Caco-2 (cell line): ENCODE measurements around the gene HELZ. TPM values are rescaled to one million over a fixed set of nuclear protein-coding genes. Genes with fewer than 3 reads are reported as not detected.

Experiments
- BruUV-seq: library from RNA; stranded (reverse); fragments of 400-500 nt; replicated peaks from 2 replicates; lab custom pipeline; 2021; lab: Mats Ljungman, UMichigan
- CTCF ChIA-PET: fragments of 300-600 bp; sonication (Branson Sonifier 250); formaldehyde crosslinking; loops from one replicate; lab custom pipeline; 2022; ENCODE audit warnings: antibody characterized with exemption; lab: Charles Lee
- POLR2A ChIA-PET: fragments of 300-600 bp; sonication (Branson Sonifier 250); formaldehyde crosslinking; loops from one replicate; lab custom pipeline; 2022; ENCODE audit warnings: antibody characterized with exemption; lab: Charles Lee
- DNase-seq, 2 experiments: peaks; one replicate each; pipeline versions ENCODE4 v3.0.0 to v3.0.0-alpha.2; 2020 to 2022
- H3K27me3 ChIP-seq: replicated peaks from 2 replicates; pipeline ENCODE4 v1.6.0; 2011; ENCODE audit warnings: low read length; ENCODE audit not compliant: control insufficient read depth, insufficient read depth
- H3K36me3 ChIP-seq: 2 replicates; pipeline ENCODE4 v1.5.1; 2011; ENCODE audit warnings: low read length; ENCODE audit not compliant: control insufficient read depth, insufficient read depth
- H3K4me1 ChIP-seq: fragments of 250-450 bp; sonication (Bioruptor Pico); 2 replicates; pipeline ENCODE4 v1.5.1; 2020; ENCODE audit warnings: mild to moderate bottlenecking
- H3K4me3 ChIP-seq: 2 replicates; pipeline ENCODE4 v1.5.1; 2011; ENCODE audit warnings: low read depth, mild to moderate bottlenecking, control low read depth, low read length
- H3K9me3 ChIP-seq: fragments of 250-450 bp; sonication (Bioruptor Pico); 2 replicates; pipeline ENCODE4 v1.5.1; 2020; ENCODE audit warnings: mild to moderate bottlenecking, moderate library complexity
- H3K27ac Mint-ChIP-seq: one replicate; pipeline ENCODE4 v1.8.0; 2022; ENCODE audit warnings: mixed read lengths; ENCODE audit not compliant: unreplicated experiment
- H3K27me3 Mint-ChIP-seq: one replicate; pipeline ENCODE4 v1.8.0; 2022; ENCODE audit warnings: mixed read lengths; ENCODE audit not compliant: insufficient read depth, unreplicated experiment
- H3K36me3 Mint-ChIP-seq: one replicate; pipeline ENCODE4 v1.8.0; 2022; ENCODE audit warnings: mild to moderate bottlenecking, mixed read lengths; ENCODE audit not compliant: insufficient read depth, unreplicated experiment
- H3K4me1 Mint-ChIP-seq: one replicate; pipeline ENCODE4 v1.8.0; 2022; ENCODE audit warnings: low read depth, mixed read lengths; ENCODE audit not compliant: unreplicated experiment
- H3K4me3 Mint-ChIP-seq: one replicate; pipeline ENCODE4 v1.8.0; 2022; ENCODE audit warnings: mild to moderate bottlenecking, moderate library complexity, mixed read lengths; ENCODE audit not compliant: unreplicated experiment
- H3K9me3 Mint-ChIP-seq: one replicate; pipeline ENCODE4 v1.8.0; 2022; ENCODE audit warnings: mixed read lengths; ENCODE audit not compliant: unreplicated experiment
- CTCF ChIP-seq, 2 experiments: fragments of 200-600 bp in 1 of 2; IDR thresholded peaks; 1 replicate in 1 of 2; 2 replicates in 1 of 2; pipeline versions ENCODE4 v1.5.1 to v1.8.0; 2011 to 2022; ENCODE audit warnings: antibody characterized with exemption in 1 of 2, control low read depth in 1 of 2, inconsistent platforms in 1 of 2, low read depth in 1 of 2, low read length in 1 of 2, mild to moderate bottlenecking in 1 of 2, moderate library complexity in 1 of 2; ENCODE audit not compliant: insufficient read depth in 1 of 2, severe bottlenecking in 1 of 2, unreplicated experiment in 1 of 2
- intact Hi-C: fragments of 100-400 bp; cut with micrococcal nuclease; formaldehyde crosslinking; loops from one replicate; pipeline ENCODE4 v1.10.0; 2022; ENCODE audit not compliant: unreplicated experiment
- total RNA-seq: library from RNA; stranded (reverse); gene quantifications from 2 replicates; pipeline ENCODE4 v1.2.3, GENCODE V29; 2022

The HELZ gene
- total RNA-seq, 1 experiment from 2014 or later = 63.8 TPM

GRCh38 chr17:67156269-67157199 is 88.5 kb downstream of the HELZ start:
- POLR2A ChIA-PET = no interaction called here

GRCh38 chr17:67152824-67153223 is 92.2 kb downstream of the HELZ start:
- H3K9me3 ChIP-seq = no peaks in the 10 kb centered on the region
- Mint-ChIP-seq H3K4me3 (no peak overlapping the region), H3K4me1 (peaks cover 9% of the 10 kb centered on the region), H3K9me3 (peaks cover 9% of the 10 kb centered on the region), H3K27ac (no peak overlapping the region), H3K36me3 (peaks cover 66% of the 10 kb centered on the region), H3K27me3 (no peaks in the 10 kb centered on the region)
- ChIA-PET POLR2A (no interaction called here), CTCF (no interaction called here)
- H3K4me3 ChIP-seq = no peak overlapping the region
- no peaks in the 10 kb centered on the region for H3K27me3 ChIP-seq
- no peak for TF ChIP-seq CTCF (IDR thresholded peaks at IDR 0.05; ENCODE audit: insufficient read depth in 1 of 2, low read depth in 1 of 2, low read length in 1 of 2, severe bottlenecking in 1 of 2, unreplicated experiment in 1 of 2)
- no peaks in the 10 kb centered on the region for H3K36me3 ChIP-seq
- no peak for DNase-seq
- intact Hi-C loops = no loop called here
- peaks cover 18% of the 10 kb centered on the region; the same call in 1 of the 2 replicates for H3K4me1 ChIP-seq
- BruUV-seq = no TSS peak

More at GRCh38 chr17:67156269-67157199, 88.5 kb downstream of the HELZ start:
- H3K4me3 ChIP-seq = no peak overlapping the region
- intact Hi-C loops = no loop called here
- H3K9me3 ChIP-seq = no peaks in the 10 kb centered on the region
- H3K4me1 Mint-ChIP-seq = peaks cover 8% of the 10 kb centered on the region
- H3K27ac Mint-ChIP-seq = no peak overlapping the region
- no peak for TF ChIP-seq CTCF (IDR thresholded peaks at IDR 0.05; ENCODE audit: insufficient read depth in 1 of 2, low read depth in 1 of 2, low read length in 1 of 2, severe bottlenecking in 1 of 2, unreplicated experiment in 1 of 2)
- H3K27me3 Mint-ChIP-seq = no peaks in the 10 kb centered on the region
- no peak for DNase-seq
- H3K36me3 Mint-ChIP-seq = peaks cover 47% of the 10 kb centered on the region
- no peak overlapping the region for H3K4me3 Mint-ChIP-seq
- CTCF ChIA-PET = interaction anchor here (0.5 kb wide), 1 partner anchor 176 kb away, joined by 5 read pairs; no protein-coding TSS in a partner anchor
- 0 out of 2 replicates have a peak, but pooled peaks cover 6% of the 10 kb centered on the region for H3K4me1 ChIP-seq
- H3K27me3 ChIP-seq = no peaks in the 10 kb centered on the region
- H3K36me3 ChIP-seq = no peaks in the 10 kb centered on the region
- BruUV-seq = no TSS peak
- H3K9me3 Mint-ChIP-seq = peaks cover 9% of the 10 kb centered on the region

GRCh38 chr17:67151717-67152116 is 93.3 kb downstream of the HELZ start:
- H3K4me1 Mint-ChIP-seq = peaks cover 9% of the 10 kb centered on the region
- H3K27ac Mint-ChIP-seq = no peak overlapping the region
- H3K27me3 Mint-ChIP-seq = no peaks in the 10 kb centered on the region
- H3K27me3 ChIP-seq = no peaks in the 10 kb centered on the region
- BruUV-seq = no TSS peak
- TF ChIP-seq CTCF (IDR thresholded peaks at IDR 0.05; ENCODE audit: insufficient read depth in 1 of 2, low read depth in 1 of 2, low read length in 1 of 2, severe bottlenecking in 1 of 2, unreplicated experiment in 1 of 2) = no peak
- DNase-seq = no peak
- H3K4me1 ChIP-seq = peaks cover 15% of the 10 kb centered on the region; the same call in 1 of the 2 replicates
- peaks cover 9% of the 10 kb centered on the region for H3K9me3 Mint-ChIP-seq
- no peak overlapping the region for H3K4me3 ChIP-seq
- H3K4me3 Mint-ChIP-seq = no peak overlapping the region
- no peaks in the 10 kb centered on the region for H3K9me3 ChIP-seq
- H3K36me3 Mint-ChIP-seq = peaks cover 66% of the 10 kb centered on the region
- intact Hi-C loops = no loop called here
- CTCF ChIA-PET = no interaction called here
- POLR2A ChIA-PET = no interaction called here
- no peaks in the 10 kb centered on the region for H3K36me3 ChIP-seq
